Activated CD8-positive, alpha-beta memory T cell treated with anti-CD3 and anti-CD28 coated beads, Interleukin-2, amount 50 U/mL, for 24 hours (primary cell): ENCODE data around the gene SEMA4G.

Experiments
- DNase-seq: peaks from one replicate; pipeline ENCODE4 v3.0.0-alpha.2; 2020; ENCODE audit errors: extremely low read depth

SEMA4G gene

GRCh38 chr10:100969187-100970075 lies at the start of gene SEMA4G:
Gene SEMA4G, plus strand, starts transcription at chr10:100969504. Its CDS starts 3,409 bp downstream, at chr10:100972913.
- no peak for DNase-seq

- no peak for DNase-seq
These were observed 45.7 kb upstream of the SEMA4G start for GRCh38 chr10:100923580-100923979.

GRCh38 chr10:100927266-100927665 lies 42.0 kb upstream of the SEMA4G start:
- no peak for DNase-seq

- no peak for DNase-seq
These were observed 41.3 kb upstream of the SEMA4G start for GRCh38 chr10:100928039-100928438.

GRCh38 chr10:100930368-100930767 lies 38.9 kb upstream of the SEMA4G start:
- no peak for DNase-seq

- DNase-seq = no peak
These were observed 35.1 kb upstream of the SEMA4G start for GRCh38 chr10:100934084-100934659.

- DNase-seq = no peak
These were observed 29.4 kb upstream of the SEMA4G start for GRCh38 chr10:100939763-100940344.

GRCh38 chr10:100942229-100942628 lies 27.1 kb upstream of the SEMA4G start:
- no peak for DNase-seq

GRCh38 chr10:100943508-100943907 lies 25.8 kb upstream of the SEMA4G start:
- DNase-seq = no peak

- no peak for DNase-seq
These were observed 23.6 kb upstream of the SEMA4G start for GRCh38 chr10:100945754-100946153.

- no peak for DNase-seq
These were observed 20.4 kb upstream of the SEMA4G start for GRCh38 chr10:100948916-100949315.

- no peak for DNase-seq
These were observed 9.1 kb upstream of the SEMA4G start for GRCh38 chr10:100960251-100960650.

- DNase-seq = no peak
These were observed 6.8 kb upstream of the SEMA4G start for GRCh38 chr10:100962351-100963080.

- no peak for DNase-seq
These were observed 5.5 kb upstream of the SEMA4G start for GRCh38 chr10:100963826-100964225.

- no peak for DNase-seq
These were observed 3.5 kb upstream of the SEMA4G start for GRCh38 chr10:100965820-100966219.

GRCh38 chr10:100966887-100967286 lies 2.4 kb upstream of the SEMA4G start:
- no peak for DNase-seq

GRCh38 chr10:100967332-100967731 lies 2.0 kb upstream of the SEMA4G start:
- DNase-seq = no peak

GRCh38 chr10:100968062-100968736 lies 1.1 kb upstream of the SEMA4G start:
- DNase-seq = no peak

- DNase-seq = no peak
These were observed 479 bp upstream of the SEMA4G start for GRCh38 chr10:100968863-100969186.

- DNase-seq = no peak
These were observed 991 bp downstream of the SEMA4G start for GRCh38 chr10:100970076-100970913.
